Measurements from ENCODE around the gene TOGARAM2.

Gene TOGARAM2

DNA sequence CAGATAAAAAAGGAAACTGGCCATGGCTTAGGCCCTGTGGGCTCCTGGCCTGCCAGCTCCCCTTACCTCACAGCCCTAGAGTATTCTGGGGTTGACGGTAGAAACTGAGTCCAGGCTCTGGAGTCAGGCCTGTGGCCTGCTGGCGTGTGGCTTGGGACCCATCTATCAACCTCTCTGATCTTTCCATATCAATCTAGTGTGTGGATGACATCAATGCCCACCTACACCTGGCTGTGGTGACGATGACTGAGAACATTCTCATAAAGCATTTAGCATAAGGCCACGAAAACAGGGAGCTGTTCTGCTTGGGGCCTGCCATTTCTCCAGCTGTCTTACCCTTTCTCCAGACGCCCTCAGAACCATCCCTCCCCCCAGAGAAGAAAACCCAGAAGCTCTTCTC lies 75.4 kb downstream of the TOGARAM2 start:
- DNase-seq, result no peak

DNA sequence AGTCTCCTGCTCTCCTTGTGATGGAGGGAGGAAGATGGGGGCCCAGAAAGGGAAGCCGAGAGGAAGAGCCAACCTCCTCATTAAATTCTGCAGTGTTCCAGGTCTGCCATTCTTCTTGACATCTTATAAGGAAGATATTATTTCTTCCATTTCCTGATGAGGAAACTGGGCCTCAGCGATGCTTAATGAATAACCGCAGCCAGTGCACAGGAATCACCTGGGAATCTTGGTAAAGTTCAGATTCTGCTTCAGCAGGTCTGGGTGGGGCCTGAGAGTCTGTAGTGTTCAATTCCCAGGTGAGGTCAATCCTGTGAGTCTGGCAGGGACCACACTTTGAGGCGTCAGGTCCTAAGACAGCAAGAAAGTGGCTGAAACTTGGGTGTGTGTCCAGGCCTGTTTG lies 75.9 kb downstream of the TOGARAM2 start:
- DNase-seq, result no peak

DNA sequence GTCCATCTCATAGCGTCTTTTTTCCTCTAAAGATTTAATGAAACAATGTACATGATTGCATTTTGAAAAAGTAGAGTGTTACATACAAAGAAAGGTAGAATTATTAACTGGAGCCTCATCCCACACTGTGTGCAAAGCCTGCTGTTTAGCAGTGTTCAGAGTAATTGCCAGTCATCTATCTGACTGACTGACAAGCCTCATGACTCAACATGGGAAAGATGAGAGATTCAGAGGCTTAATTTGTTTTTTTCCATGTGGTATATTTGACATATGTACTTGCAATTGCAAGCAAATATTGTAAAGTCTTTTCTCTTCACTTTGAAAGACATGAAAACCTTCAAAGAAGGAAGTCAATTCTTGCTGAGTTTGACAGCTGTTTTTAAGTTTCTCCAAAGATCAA lies 78.5 kb downstream of the TOGARAM2 start:
- DNase-seq, result no peak

DNA sequence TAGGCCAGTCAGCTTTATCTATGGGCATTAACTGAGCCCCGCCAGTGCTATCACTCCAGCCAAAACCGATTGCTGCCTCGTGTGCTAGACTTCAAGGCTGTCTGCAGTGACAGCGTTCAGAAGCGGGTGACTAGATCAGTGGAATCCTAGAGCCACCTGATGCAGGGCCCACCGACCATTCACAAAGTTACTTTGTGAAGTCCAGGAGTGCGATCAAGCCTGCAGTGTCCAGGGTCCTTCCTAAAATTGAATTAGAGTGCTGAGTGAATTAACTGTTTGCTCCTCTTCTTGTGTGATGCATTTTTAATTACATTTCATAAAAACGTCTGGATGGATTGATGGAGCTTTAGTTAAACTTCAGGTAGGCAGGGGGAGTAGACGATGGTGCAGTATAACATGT lies 79.3 kb downstream of the TOGARAM2 start:
- DNase-seq, result no peak

DNA sequence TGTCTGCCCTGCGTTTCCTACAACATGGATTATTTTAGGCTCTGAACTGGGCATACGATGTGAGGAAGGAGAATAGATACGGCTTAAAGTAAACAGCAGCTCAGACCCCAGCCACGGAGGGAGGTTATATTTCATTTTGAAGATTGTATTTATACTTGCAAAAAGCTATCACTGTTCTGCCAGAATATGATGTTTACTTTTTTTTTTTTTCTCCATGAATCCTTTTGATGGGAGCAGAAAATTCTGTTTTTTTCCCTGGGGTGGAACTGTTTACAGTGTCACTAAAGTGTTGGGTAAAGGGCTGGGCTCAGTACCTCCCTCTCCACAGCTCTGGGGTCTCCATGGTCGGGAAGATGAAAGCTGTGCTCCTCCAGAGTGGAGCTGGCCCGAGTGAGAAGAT lies 80.1 kb downstream of the TOGARAM2 start:
- DNase-seq, result no peak

DNA sequence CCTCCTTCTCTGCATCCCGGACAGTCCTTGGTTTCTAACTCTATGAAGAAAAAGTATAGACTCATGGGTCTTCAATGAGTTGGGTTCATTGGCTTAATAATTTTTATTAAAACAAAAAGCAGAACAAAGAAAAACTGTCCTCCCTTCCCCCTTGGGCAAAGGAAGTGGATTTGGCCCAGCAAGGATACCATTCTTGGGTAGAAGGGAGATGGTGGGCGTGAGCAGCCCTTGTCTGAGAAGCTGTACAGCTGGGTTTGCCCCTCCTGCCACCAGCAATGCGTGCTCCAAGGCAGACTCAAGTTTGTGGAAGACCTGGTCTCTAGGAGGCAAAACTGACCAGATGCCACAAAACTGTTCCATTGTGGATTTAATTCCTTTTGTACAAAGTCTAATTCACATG lies 80.5 kb downstream of the TOGARAM2 start:
- DNase-seq, result no peak

DNA sequence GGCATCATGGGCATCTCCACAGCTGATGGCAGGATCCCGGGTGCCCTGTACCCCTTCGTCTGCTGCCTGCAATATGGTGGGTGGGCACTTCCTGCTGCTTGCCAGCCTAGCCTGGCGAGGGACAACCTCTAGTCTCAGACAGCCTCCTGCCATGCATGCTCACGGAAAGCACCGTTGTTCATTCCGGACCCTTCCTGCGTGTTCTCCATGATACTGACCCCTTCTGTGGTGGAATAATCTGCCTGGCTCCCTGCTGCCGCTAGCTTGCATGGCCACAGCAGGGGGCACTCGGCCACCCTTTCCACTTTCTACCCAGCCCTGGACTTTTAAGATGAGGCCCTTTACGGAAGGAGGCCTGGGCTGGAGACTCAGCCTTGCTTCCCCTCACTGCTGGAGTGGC lies 81.3 kb downstream of the TOGARAM2 start:
- no peak for DNase-seq

DNA sequence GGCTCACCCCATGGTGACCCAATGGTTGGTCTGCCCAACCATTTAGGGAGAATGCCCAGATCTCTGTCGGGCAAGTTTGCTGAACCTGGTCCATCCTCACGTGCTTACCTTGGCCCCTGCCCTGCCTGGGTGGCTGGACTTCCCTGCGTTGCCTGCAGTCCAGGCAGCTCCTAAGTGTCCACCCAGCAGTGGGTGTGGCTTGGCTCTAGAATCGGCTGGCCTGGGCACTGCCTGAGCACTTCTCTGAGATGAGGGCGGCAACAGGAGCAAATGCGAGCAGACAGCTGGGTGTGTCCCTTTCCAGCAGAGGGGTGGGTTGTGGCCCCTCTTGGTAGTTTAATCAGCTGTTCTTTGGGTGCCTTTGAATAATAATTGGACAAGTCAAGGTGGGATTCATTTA lies 82.0 kb downstream of the TOGARAM2 start:
- no peak for DNase-seq

DNA sequence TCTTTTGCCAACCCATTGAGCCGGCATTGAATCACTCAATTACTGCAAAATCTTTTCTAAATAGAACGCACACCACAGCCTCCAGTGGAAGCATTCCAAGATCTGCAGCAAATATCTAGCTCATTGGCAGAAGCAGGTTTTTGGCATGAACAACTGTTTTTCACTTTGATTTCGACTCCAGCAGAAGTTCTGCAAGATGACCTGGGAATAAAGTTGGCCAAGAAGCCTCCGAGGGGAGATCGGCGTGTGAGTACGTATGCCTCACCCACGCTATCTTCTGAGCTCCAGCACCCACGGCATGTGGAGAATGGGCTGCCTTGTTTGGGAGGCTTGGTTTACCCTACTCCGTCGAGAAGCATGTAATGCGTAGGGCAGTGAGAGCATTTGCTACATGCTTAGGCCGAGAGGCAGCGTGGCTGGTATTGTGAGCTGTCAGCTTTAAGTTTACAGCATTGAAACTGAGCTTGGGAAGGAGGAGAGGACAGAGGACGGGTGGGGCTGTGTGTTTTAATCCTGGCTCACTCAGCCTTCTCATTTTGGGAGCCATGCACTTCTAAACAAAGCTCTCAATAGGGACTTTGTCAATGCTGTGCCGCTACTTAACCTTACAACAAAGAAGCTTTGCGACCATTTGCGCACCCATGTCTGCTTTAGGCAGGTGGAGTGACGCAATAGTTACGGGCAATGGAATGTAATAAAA lies 82.7 kb downstream of the TOGARAM2 start:
- DNase-seq, result no peak

DNA sequence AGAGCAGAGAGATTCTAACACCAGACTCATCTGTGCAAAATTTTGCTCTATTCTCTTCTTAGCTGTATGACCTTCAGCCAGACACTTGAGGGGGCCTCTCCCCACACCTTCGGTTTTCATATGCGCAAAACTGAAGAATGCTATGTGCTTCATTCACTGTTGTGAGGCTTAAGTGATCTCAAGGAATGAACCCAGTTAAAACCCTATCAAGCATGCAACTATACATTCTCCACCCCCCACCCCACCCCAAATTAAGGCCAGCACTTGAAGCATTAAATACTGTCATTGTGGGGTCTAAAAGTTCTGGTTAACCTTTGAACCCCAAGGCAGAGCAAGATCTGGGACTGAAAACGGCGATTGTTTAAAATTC lies 83.2 kb downstream of the TOGARAM2 start:
- no peak for DNase-seq

DNA sequence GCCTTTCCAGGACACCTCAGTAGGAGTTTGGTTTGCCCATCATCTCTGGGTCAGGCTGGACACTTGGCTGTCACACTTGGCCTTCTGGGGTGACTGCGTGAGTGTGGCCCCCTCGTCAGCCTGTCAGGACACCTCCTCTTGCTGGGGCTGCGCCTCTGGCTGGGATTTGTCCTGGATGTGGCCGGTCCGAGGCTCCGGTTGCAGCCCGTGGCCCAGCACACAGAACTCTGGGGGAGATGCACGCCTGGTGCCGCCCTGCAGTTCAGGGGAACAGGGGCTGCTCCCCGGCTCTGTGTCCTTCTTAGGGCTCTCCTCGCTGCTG lies 83.6 kb downstream of the TOGARAM2 start:
- no peak for DNase-seq

DNA sequence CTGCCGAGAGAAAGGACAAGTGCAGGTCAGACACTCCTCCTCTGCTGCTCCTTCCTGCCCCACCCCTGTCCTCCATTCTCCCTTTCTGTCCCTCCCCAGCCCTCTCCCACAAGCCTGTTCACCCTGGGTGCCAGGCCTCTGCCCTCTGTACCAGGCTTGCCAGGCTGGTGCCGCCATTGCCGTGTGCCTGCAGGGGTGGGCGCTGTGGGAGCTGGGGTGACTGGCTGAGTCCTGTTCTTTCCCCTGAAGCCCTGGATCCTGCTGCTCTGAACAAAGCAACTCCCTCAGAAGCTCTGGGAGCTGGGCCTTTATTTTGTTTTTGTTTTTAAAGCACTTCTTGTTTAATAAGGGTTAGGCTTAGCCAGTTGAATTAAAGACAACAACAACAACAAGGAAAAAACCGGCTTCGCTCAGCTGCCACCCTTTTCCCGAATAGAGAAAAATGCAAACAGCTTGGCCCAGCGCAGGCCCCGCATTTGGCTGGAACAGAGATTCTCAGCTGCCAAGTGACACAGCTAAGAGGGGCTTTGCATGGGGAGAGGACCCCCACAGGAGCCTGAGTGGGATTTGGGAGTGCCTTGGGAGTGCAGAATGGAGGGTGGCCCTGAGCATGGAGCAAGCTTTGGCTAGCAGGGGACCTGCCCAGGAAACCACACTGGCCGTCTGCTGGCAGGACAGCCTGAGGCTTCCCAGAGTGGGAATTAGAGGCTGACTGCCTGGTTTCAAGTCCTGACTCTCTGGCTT lies 84.1 kb downstream of the TOGARAM2 start:
- no peak for DNase-seq

DNA sequence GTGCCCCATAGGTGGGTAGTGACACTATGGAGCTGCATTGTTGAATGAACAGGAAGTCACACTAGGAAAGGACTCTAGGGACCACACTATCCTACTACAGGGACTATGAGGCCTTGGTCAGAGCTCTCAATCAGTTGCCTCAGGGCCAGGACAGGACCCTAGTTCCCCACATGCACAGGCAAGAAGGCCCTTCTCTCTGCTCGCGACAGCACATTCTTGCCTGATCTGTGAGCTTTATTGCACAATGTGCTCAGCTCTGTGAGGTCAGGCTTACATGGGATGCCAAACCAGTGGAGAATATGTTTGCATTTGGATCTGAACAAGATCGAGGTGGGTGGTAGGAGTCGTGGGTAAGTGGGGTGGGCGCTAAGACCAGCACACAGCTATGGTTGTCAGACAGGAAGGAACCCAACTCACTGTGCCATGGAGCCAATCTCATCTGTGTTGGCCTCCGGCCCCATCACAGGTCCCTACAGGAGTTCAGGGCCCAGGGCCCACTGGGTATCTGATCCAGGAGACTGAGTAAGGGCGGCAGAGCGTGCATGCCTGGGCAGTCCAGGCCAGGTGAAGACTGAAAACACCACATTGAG lies 85.3 kb downstream of the TOGARAM2 start:
- DNase-seq, result no peak

DNA sequence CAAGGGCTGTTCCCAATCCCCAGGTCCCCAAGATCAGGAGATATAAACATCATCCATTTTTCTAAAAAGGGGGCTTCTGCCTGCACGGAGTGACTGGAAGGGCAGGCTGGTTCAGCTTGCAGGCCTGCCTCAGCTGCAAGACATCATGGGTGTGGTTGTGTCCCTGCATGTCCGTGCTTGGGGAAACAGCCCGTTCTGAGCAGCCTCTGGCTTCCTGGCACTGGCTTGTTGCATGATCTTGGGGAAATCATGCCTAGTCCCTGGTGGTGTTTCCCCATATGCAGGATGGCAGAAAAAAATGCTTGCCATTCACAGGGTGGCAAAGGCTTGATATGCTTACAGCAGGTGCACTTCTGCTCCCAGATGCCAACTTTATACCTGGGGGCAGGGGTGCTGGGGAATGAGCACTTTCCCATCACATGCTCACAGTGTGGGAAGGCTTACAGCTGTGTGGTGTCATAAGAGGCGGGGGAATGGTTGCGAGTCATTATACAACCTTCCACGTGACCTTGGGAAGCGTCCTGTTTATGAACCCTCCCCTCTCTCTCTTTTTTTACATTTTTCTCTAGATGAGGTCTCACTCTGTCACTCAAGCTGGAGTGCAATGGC lies 86.0 kb downstream of the TOGARAM2 start:
- DNase-seq, result no peak

DNA sequence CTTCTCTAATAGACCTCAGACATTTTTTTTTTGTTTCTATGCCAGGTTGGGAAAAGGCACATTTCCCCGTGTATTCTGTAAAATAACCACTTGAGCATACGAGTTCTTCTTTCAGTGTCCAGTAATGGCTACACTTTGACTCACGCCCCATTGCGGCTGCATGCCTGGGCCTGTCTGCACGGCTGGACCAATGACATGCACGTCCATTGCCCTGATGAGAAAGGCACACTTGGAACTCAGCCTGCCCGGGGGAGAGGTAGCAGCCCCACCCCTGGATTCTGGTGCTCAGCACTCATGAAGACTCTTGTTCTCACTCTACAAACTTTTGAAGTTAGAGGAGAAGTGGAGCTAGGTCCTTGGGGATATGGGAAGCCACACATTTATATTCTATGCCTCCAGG lies 87.4 kb downstream of the TOGARAM2 start:
- DNase-seq, result no peak

DNA sequence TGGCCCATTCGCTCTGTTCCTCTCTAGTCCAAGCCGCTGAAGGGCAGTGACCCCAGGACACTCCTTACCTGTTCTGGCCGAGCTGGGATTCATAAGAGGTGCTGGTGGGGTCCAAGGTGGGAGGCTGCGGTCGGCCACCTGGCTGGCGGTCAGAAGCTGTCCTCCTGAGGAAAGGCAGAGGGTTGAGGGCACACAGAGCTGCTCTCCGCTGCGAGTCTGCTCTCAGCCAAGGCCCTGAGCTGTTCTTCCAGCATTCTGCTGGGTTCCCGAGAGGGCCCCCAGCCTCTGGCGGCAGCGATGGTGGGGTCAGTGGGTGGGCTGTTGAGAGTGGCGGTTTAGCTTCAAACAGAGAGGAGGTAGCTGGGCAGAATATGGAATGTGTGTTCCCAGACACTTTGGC lies 89.4 kb downstream of the TOGARAM2 start:
- DNase-seq, result no peak

DNA sequence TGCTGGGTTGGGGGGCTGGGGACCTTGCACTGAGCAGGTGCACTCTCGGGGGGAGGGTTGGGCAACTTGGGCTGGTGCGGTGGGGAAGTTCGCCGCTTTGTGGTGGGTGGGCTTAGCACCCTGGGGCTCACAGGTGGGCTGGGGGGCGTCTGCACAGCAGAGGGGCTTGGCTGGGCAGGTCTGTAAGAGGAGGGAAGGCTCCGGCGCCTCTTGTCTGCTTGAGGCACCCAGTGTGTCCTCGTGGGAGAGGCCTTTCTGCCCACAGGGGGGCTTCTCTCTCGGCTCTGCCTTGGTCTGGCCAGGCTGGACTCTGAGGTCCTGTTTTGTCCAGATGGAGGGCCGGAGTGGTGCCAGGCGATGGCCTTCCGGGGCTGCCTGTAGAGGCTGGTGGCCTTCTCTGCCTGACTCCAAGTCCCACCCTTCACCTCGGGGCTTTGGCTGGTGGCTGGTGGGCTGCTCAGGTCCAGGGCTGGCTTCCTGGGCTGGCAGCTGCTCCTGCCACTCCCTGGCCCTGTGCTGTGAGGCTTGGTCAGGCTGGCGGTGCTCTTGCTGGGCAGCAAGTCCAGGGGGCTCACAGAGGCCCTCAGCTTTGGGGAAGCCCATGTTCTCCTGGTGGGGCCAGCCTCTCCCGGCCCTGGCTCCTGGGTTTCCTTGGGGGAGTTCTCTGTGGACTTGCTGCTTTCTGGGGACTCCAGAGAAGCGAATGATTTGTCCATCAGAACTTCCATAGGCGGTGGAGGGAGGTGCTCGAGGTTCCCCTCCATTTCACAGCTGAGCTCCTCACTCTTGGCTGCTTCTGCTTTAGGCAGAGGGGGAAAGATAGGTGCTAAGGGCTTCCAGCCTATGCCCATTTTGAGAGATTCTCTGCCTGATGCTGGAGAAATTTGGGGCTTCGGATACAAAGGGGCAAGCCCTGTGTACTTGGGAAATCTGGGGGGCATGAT lies 90.2 kb downstream of the TOGARAM2 start:
- no peak for DNase-seq

DNA sequence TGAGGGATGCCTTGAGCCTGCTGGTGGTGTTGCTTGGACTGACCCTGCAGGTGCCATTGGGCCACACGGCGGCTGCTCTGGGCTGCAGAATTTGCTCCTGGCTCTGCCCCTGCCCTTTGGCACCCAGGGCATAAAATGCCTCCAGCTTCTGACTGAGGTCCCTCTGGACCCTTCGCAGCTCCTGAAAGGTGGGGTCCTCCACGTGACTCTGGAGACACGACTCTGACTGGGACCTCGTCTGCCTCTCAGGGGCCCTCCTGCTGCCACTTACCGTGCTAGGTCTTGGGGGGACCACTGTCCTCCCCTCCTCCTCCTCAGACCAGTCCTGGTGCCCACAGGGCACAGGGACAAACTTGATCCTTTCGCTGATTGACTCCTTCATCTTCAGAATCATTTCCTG lies 91.2 kb downstream of the TOGARAM2 start:
- DNase-seq, result no peak

DNA sequence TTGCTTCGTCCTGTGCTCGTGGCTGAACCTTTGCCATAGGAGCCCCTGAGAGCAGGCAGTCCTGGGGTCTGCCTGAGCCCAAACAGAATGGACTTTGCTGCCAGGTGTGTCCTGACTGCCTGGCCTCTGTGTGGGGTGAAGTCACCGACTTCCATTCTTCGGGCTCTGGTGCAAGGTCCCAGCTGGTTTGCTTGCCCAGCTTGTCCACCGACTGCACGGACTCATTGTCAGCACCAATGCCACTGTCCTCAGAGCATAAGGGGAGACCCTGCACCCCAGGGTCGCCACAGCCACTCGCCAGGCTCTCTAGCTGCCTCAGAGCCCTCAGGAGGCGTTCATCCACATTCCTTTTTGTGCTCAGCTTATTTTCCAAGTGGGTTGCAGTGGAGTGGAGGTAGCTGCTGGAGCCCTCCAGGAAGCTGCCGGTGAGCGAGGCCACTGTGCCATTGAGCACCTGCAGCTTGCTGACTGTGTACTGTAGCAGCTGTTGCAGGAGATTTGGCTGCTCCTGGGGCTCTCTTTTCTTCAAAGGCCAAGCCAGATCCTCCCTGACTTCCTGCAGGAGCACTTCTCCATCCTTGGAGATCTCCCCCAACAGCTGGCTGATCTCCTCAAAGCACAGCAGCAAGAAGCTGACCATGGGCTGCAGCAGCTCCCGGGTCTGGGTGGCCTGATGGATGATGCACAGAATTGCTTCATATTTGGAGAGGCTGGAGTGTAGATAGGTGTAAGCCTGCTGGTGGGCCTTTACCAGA lies 92.0 kb downstream of the TOGARAM2 start:
- no peak for DNase-seq

DNA sequence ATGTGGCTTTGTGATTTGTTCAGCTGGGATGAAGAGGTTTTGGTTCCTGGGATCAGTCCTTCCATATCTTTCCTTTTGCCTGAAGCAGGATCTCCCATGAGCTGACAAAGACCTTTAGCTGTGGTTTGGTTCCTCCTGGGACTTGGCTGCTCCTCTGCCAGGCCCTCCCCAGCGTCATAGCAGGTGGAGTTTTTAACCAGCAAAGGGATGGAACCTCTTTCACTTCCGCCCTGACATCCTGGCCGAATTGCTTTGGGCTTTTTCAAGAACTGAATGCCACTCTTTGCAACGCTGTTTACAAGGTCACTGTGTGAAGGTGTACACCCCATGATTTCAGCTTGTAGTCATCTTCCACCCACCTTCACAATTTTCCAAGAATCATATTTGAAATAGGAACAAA lies 92.8 kb downstream of the TOGARAM2 start:
- no peak for DNase-seq

DNA sequence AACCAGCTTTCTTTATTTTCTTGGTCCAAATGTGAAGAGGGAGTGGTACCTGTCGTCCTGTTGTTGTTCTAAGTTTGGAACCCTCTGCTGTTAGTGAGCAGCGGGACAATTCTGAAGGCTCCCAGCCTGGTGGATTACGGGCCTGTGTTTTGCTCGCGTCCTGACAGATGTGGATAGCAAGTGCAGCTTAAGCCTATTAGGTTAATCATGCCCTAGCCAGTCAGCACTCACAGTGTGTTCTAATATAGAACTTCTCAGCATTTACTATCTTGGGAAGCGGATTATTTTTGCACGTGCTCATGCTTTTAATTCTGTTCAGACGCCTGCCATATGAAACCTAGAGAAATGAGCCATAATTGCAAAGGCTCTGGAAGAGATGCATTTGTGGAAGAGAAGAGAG lies 93.3 kb downstream of the TOGARAM2 start, which contains the start of gene PCARE:
PCARE (minus strand) TSS at position 113 of the 400 bp plus-strand sequence. CDS start 262 bp downstream, outside the sequence.
- no peak for DNase-seq
